ENCODE data around the gene SEPTIN2. TPM values are rescaled to one million over a fixed set of nuclear protein-coding genes. Genes with fewer than 3 reads are reported as not detected.

Gene SEPTIN2
- total RNA-seq, 1 donor from 2014 or later, result 219 TPM

DNA sequence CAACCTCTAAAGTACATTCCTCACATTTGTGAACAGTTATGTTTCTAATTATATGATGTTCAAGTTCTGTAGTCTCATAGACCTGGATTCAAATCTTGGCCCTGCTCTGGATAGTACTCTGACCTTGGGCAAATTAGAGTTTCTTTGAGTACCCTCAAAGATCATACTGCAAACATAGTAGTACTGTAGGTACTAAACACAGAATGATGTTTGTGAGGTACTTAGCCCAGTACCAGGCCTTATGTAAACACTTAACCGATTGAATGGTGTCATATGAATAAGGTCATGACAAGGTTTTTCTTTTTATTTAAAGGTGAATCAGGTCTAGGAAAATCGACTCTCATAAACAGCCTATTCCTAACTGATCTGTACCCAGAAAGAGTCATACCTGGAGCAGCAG lies 19.1 kb downstream of the SEPTIN2 start:
- no peak for DNase-seq (ENCODE audit: low spot score)
- intact Hi-C loops (cut with DNase I), result no loop called here

DNA sequence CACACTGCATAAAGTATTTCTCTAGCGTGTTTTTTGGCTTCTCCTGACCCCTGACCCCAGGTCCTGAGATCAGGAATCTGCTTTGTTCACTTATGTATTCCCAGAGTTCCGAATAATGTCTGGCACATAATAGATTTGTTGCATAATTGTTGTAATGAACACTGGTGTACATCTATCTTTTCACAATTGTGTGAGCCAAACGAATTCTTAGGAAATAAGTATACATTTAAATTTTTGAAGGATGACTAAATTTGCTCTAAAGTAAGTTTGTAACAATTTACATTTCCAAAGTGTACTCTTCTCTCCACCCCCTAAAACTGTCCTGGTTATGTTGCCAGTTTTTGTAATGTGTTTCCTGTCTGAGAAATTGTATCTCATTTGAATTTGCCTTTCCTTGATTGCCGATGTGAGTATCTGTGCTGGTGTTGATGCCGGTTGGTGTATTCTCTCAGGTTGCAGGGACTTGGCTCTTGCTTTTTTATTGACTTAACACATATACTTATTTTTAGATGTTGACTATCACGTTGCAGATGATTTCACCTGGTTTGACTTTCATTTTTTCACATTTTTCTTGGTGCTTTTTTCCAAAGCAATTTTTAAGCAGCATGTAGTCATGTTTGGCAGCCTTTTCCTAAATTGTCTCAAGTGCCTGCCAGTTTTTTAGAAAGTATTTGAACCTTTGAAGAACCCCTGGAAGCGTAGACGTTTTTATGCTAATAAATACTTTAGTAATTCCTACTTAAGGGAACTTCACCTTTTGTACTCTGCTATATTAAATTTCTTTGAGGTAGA lies 24.3 kb downstream of the SEPTIN2 start:
- DNase-seq (ENCODE audit: low spot score), result no peak
- intact Hi-C loops (cut with DNase I), result no loop called here

DNA sequence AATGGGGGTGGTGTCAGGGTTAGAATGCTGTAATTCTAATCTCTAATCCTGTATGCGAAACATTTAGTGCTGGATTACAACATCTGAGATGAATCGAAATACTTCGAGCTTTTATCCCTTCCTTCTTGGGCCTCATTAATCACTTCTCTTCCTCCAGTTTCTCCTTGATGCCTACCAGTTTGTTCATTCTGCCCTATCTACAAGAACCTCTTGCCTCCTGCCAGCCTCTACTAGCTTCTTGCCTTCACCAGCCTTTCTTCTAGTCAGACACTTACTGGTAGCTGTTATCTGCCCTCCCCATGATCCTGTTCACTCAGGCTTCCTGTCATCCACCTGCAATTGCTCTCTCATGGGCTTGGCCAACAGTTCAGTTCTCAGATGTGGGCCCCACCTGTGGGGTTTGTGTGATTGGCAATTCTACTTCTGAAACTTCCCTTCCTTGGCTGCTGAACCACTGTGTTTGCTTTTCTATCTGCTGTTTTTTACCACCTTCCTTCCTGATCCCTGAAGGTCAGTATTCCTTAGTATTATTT lies 25.0 kb downstream of the SEPTIN2 start:
- intact Hi-C loops (cut with DNase I), result no loop called here
- no peak for DNase-seq (ENCODE audit: low spot score)

DNA sequence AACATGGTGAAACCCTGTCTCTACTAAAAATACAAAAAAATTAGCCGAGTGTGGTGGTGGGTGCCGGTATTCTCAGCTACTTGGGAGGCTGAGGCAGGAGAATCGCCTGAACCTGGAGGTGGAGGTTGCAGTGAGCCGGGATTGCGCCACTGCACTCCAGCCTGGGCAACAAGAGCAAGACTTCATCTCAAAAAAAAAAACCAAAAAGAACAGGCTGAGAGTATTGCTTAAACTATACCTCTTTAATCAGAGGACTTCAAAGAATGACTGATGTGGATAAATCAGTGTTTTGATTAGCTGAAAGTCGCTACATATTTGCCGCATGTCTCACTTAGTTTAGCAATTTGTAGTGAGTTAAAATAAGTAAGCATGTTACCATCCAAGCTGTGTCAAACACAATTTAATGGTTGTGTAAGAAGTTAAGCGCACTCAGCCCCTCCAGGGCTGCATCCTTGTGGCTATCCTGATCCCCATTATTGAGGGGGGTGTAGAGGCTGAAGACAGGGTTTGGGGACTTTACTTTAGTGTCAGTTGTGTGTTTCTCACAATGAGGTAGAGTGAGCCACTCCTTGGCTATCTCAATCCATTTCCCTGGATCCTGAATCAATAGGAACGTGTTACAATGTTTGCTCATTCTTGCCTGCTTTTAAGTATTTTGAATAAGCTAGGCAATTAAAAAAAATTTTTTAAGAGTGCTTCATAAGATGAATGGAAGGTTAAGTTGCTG lies 29.4 kb downstream of the SEPTIN2 start:
- intact Hi-C loops (cut with DNase I), result no loop called here
- DNase-seq (ENCODE audit: low spot score), result no peak

DNA sequence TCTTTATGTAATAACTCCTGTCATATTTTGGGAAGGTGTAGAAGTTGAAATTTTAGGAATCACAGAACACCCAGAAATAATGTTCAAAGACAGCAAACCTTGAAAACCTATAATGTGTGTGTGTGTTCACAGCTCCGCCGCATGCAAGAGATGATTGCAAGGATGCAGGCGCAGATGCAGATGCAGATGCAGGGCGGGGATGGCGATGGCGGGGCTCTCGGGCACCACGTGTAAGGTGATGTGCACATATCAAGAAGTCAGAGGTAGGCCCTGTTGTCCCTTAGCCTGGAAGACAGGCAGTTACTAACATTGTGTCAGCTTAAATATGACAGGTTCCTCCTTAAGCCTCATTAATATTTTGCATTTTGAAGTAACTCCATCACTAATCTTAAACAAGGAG lies 34.2 kb downstream of the SEPTIN2 start:
- intact Hi-C loops (cut with DNase I), result loop anchor here (10.0 kb wide), 1 partner anchor 155 kb away; the partner anchor contains the start of gene STK25
- no peak for DNase-seq (ENCODE audit: low spot score)

DNA sequence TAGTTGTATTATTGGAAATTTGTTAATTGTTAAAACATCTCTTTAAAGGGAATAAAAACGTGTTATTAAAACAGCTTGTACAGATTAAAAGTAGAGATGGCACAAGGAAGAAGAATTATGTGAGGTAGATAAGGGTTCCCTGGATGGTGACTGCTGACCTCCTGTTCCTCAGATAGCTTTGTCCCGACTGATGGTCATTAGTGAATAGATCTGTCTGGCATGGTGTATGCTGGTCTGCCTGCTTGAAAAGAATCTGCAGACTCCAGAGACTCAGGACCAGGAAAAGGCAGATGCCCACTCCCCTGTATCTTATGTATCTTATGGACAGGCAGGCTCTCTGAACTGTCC lies 34.8 kb downstream of the SEPTIN2 start:
- no peak for DNase-seq (ENCODE audit: low spot score)
- intact Hi-C loops (cut with DNase I), result loop anchor here (10.0 kb wide), 1 partner anchor 154 kb away; the partner anchor contains the start of gene STK25

DNA sequence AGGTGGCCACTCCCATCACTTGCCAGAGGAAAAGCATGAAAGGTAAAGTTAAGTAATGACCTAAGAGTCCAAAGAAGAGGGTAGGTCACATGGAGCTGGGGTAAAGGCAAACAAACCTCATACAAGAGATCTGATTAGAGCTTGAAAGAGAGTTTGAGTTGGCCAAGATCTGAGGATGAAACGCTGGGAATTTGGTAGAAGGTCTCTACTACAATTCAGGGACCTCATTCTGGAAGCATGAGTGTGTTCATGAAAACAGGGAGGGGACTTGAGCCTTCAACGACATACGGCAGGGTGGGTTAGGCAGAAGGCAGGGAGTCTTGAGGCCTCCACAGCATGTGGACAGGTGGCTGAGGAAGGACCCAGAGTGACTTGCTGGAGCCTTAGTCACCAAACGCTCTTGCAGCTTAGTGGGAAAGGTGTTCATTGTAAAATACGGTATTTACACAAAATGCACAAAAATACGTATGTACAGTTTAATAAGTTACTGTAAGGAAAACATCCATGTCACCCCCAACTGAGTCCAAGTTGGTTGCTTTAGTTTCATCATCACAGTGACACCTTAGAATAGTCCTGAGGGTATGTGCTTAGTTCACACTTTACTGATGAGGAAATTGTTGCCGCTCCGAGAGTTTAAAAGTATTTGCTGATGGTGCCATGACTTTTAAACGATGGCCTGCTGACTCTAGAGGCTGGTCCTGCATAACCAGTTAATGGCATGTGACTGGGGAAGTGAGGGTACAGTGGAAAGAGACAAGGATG lies 35.3 kb downstream of the SEPTIN2 start:
- no peak for DNase-seq (ENCODE audit: low spot score)
- intact Hi-C loops (cut with DNase I), result loop anchor here (10.0 kb wide), 1 partner anchor 154 kb away; the partner anchor contains the start of gene STK25

DNA sequence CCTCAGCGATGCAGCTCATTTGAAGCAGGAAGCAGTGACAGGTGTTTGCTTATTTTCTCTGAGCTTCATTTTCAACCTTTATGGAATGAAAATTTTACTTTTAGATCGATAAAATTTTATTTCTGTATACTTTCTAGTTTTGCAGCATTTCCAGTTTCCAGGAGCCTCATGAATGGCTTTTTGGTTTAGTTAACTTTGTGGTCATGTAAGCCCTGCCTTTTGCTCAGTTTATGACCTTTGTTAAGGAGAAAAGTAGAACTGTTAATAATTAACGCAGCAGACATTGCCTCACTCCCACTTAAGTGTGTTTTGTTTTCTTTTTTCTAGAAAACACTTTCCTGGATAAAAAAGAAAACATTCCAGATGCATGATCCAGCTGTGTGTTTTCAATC lies 35.9 kb downstream of the SEPTIN2 start:
- no peak for DNase-seq (ENCODE audit: low spot score)
- intact Hi-C loops (cut with DNase I), result loop anchor here (10.0 kb wide), 1 partner anchor 153 kb away; the partner anchor contains the start of gene STK25

DNA sequence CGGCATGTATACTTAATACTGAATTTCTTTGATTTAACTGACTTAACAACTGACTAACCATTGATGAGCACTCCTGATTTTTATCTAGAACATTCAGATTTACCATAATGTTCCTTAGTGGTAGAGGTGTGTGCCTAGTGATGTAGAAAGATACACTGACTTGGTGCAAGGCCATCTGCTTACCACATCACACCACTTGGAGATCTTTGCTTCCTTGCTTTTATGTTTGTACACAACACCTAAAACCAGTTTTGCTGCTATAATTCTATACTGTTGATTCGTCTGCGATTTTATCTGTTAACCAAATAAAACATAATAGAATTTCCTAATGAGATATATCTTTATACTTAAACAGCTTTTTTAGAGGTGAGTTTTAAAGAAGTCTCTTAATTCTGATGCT lies 36.5 kb downstream of the SEPTIN2 start:
- intact Hi-C loops (cut with DNase I), result loop anchor here (10.0 kb wide), 1 partner anchor 153 kb away; the partner anchor contains the start of gene STK25

DNA sequence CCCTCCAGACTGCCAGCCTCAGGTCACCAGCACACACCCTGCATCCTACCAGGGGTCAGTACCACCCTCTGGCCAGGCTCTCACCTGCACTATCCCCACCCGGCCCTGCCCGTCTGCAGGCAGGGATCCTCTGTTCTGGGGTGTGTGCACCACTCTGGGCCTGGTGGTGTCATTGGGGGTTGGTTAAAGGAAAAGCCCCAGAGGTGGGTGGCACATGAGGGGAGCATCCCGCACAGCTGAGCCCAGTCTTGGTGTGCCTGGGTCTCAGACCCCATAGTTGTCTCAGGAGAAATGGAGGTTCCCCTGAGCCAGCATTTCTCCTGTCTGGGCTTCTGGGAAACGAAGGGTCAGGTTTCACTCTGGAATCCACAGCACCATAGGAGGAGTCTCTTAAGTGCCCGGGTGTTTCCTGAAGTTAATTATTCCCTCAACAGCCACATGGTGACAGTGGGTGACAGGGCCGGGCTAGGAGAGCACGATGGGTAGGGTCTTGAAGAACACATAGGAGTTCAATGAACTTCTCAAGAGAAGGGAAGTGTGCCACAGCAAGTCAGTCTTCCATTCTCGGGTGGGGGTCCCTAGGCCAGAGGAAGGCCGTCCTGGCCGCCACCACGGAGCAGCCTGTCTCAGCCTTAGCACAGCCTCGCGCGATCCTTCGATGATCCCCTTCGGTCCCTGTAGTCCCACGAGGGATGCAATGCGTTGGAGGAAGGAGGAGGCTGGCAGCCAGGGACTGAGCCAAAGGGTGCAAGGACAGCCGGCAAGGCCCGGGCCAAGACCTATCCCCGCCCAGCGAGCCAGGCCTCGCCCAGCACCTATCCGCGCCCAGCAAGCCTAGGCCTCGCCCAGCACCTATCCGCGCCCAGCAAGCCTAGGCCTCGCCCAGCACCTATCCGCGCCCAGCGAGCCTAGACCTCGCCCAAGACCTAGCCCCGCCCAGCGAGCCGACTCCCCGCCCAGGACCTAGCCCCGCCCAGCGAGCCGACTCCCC lies 39.2 kb downstream of the SEPTIN2 start:
- peak; percentile 93 for DNase-seq (ENCODE audit: low spot score)
- intact Hi-C loops (cut with DNase I), result loop anchor here (2.0 to 10.0 kb wide), 3 partner anchors 38 to 282 kb away; partner anchors contain the start of genes ATG4B, STK25 and THAP4

More for the DNA sequence above, 36.5 kb downstream of the SEPTIN2 start:
- DNase-seq (ENCODE audit: low spot score), result no peak

DNA sequence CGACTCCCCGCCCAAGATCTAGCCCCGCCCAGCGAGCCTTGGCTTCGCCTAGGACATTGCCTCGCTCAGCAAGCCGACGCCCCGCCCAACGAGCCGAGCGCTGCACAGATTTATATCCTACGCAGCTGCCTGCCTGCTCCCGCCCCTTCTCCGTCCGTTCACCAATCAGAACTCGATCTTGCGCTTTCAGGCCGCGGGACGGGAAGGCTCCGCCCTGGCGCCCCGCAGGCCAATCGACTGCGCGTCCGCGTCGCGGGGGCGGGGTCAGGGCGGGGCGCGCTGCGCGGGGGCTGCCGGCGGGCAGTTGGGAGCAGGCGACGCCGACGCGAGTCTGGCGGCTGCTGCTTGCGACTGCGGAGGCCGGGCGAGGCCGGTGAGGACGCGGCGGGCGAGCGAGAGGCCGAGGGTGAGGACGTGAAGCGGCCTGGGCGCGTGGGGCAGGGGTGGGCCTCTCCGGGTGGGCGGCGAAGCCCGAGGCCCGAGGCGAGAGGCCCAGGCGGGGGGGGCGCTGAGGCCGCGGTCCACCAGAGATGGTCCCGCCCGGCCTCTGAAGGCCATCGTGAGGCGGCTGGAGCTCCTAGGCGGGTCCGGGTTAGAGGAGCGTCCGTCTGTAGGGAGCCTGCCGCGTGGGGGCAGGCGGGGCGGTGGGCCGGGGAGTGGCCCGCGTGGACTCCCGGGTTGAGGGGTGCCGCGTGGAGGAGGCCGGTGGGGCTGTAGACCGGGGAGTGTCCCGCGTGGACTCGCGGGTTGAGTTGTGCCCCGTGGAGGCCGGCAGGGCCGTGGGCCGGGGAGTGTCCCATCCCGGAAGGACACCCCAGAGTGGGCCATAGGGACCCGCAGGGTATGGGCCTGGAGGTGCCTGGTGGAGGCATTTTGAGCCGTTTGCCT lies 40.5 kb downstream of the SEPTIN2 start, which contains the start of gene FARP2:
Gene FARP2, plus strand, starts transcription at position 303 of the 888 bp plus-strand sequence. CDS start 16,823 bp downstream, outside the sequence.
- intact Hi-C loops (cut with DNase I), result loop anchor here (2.0 to 10.0 kb wide), 3 partner anchors 39 to 281 kb away; partner anchors contain the start of genes ATG4B, STK25 and THAP4
- peak; percentile 99 for DNase-seq (ENCODE audit: low spot score)

DNA sequence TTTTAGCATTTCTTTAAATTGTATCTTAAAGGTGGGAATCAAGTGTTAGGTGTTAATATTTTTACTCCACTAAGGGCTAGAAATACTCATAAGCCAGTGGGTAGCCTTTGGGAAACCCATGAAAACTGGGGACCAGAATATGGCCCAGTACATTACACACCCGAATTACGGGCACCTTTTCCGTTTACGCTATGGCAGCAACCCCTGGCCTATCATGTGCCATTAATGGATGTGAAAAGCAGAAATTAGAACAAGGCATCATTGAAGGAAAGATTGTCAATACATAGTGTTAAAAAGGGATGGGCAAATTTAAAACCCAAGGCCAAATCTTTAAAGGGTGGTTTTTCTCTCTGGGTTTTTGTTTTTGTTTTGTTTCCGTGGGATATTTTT lies 41.1 kb downstream of the SEPTIN2 start:
- intact Hi-C loops (cut with DNase I), result loop anchor here (5.0 to 10.0 kb wide), 2 partner anchors 148 to 280 kb away; partner anchors contain the start of genes ATG4B, STK25 and THAP4
- no peak for DNase-seq (ENCODE audit: low spot score)

DNA sequence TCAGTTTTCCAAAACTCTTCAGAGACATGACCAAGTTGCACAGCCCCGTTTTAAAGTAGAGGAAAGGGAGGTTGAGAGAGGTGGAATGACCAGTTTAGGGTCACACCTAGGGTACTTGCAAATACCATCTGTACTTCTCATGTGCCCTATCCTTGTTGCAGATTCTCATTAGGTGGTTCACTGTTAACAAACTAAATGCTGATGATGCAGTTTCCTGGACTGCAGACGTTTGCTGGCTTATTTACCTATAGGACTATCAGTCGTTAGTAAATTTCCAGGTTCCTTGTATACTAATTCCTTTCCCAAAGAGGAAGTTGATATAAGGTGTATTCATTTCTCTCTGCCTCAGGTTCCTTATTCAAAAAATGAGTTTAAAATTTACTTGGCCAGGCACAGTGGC lies 41.8 kb downstream of the SEPTIN2 start:
- intact Hi-C loops (cut with DNase I), result loop anchor here (5.0 to 10.0 kb wide), 2 partner anchors 147 to 280 kb away; partner anchors contain the start of genes ATG4B, STK25 and THAP4
- no peak for DNase-seq (ENCODE audit: low spot score)

DNA sequence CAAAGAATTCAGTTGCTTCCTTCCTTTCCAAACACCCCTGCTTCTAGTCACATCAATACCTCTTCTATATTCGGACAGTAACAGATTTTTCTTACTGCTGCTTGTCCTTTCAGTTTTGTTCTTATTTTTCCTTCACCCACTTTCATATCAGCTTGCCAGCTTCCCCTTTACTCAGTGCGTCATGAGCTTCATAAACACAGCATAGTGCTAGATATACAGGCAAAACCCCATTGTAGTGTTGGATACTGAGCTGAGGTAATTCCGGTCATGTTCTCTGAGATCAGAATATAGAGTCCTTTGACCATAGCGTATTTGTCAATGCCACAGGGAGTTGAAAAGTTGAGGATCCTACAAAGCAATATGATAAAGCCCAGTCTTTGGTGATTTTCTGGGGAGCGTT lies 42.7 kb downstream of the SEPTIN2 start:
- no peak for DNase-seq (ENCODE audit: low spot score)
- intact Hi-C loops (cut with DNase I), result loop anchor here (5.0 to 10.0 kb wide), 2 partner anchors 146 to 279 kb away; partner anchors contain the start of genes ATG4B, STK25 and THAP4

DNA sequence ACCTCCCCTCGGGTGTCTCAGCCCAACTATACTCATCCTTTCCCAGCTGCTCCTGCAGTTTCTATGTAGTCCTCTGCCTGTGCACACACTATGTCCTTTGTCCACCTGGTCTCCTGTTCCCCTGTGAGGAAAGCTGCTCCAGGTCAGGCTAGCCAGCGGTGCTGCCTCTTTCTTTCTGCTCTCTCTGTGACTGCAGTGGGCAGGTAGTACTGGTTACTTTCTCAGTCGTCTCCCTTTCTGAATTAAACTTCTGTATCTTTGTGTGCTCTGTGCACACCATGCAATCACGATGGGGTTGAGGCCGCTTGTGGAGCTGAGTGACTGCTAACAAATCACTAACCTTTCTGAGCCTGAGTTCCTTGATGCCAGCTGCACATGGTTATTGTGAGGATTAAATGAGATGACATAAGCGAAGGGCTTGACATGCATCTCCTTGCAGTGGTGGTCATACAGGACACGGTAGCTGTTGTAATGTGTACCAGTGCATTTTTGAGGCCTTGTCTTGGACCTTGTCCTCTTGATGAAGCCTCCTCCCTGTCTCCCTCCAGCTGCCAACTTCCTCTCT lies 43.8 kb downstream of the SEPTIN2 start:
- intact Hi-C loops (cut with DNase I), result loop anchor here (5.0 to 10.0 kb wide), 2 partner anchors 145 to 278 kb away; partner anchors contain the start of genes ATG4B, STK25 and THAP4

DNA sequence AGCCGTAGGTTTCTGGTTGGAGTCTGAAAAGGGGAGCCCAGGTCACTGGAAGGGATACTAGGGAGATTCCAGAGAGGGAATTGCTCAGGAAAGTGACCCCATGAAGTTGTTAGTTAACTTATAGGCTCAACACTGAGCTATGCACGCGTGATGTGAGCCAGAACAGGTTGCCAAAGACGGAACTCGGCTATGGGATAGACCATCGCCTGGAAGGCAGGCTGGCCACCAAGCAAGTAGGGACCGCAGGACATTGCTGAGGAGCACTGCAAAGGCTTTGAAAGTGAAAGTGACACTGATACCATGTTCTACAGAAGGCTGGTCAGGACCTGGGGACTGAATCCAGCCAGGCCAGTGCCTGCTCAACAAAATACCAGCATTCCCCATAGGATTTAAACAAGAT lies 47.7 kb downstream of the SEPTIN2 start:
- intact Hi-C loops (cut with DNase I), result no loop called here
- DNase-seq (ENCODE audit: low spot score), result no peak

More for the DNA sequence above, 43.8 kb downstream of the SEPTIN2 start:
- DNase-seq (ENCODE audit: low spot score), result no peak

All from cardiac septum (tissue), 1 donor.